ENCODE measurements around the gene GOLGA1.

The GOLGA1 gene

GRCh38 chr9:124886866-124887492, 53.9 kb downstream of the GOLGA1 start:
- peaks cover 67% of the 10 kb centered on the region for H3K36me3 ChIP-seq (ENCODE audit: control insufficient read depth, insufficient read depth, low read length)
- H3K4me3 ChIP-seq (ENCODE audit: insufficient read depth, low read depth, low read length, poor library complexity, severe bottlenecking), result no peak overlapping the region
- H3K27ac ChIP-seq (ENCODE audit: insufficient read depth, low read length, poor library complexity, severe bottlenecking), result no peak overlapping the region
- no peaks in the 10 kb centered on the region for H3K9me3 ChIP-seq (ENCODE audit: control insufficient read depth, low read length)
- H3K27me3 ChIP-seq (replicated peaks; ENCODE audit: control insufficient read depth, insufficient read depth, low read length, poor library complexity, severe bottlenecking), result no peaks in the 10 kb centered on the region
- no peaks in the 10 kb centered on the region for H3K4me1 ChIP-seq (ENCODE audit: control insufficient read depth, insufficient read depth, low read length, poor library complexity, severe bottlenecking)
- DNase-seq, result no peak

GRCh38 chr9:124886461-124886860, 54.4 kb downstream of the GOLGA1 start:
- Histone ChIP-seq H3K9me3 (ENCODE audit: control insufficient read depth, low read length) (no peaks in the 10 kb centered on the region), H3K27me3 (replicated peaks; ENCODE audit: control insufficient read depth, insufficient read depth, low read length, poor library complexity, severe bottlenecking) (no peaks in the 10 kb centered on the region), H3K27ac (ENCODE audit: insufficient read depth, low read length, poor library complexity, severe bottlenecking) (no peak overlapping the region), H3K4me3 (ENCODE audit: insufficient read depth, low read depth, low read length, poor library complexity, severe bottlenecking) (no peak overlapping the region), H3K36me3 (ENCODE audit: control insufficient read depth, insufficient read depth, low read length) (peaks cover 70% of the 10 kb centered on the region), H3K4me1 (ENCODE audit: control insufficient read depth, insufficient read depth, low read length, poor library complexity, severe bottlenecking) (no peaks in the 10 kb centered on the region)
- no peak for DNase-seq

GRCh38 chr9:124885551-124885950, 55.3 kb downstream of the GOLGA1 start:
- Histone ChIP-seq H3K27me3 (replicated peaks; ENCODE audit: control insufficient read depth, insufficient read depth, low read length, poor library complexity, severe bottlenecking) (no peaks in the 10 kb centered on the region), H3K36me3 (ENCODE audit: control insufficient read depth, insufficient read depth, low read length) (peaks cover 71% of the 10 kb centered on the region), H3K4me1 (ENCODE audit: control insufficient read depth, insufficient read depth, low read length, poor library complexity, severe bottlenecking) (no peaks in the 10 kb centered on the region), H3K4me3 (ENCODE audit: insufficient read depth, low read depth, low read length, poor library complexity, severe bottlenecking) (no peak overlapping the region), H3K9me3 (ENCODE audit: control insufficient read depth, low read length) (no peaks in the 10 kb centered on the region), H3K27ac (ENCODE audit: insufficient read depth, low read length, poor library complexity, severe bottlenecking) (no peak overlapping the region)
- DNase-seq, result no peak

GRCh38 chr9:124884376-124884775, 56.5 kb downstream of the GOLGA1 start:
- Histone ChIP-seq H3K9me3 (ENCODE audit: control insufficient read depth, low read length) (no peaks in the 10 kb centered on the region), H3K36me3 (ENCODE audit: control insufficient read depth, insufficient read depth, low read length) (peaks cover 65% of the 10 kb centered on the region), H3K4me1 (ENCODE audit: control insufficient read depth, insufficient read depth, low read length, poor library complexity, severe bottlenecking) (no peaks in the 10 kb centered on the region), H3K27me3 (replicated peaks; ENCODE audit: control insufficient read depth, insufficient read depth, low read length, poor library complexity, severe bottlenecking) (no peaks in the 10 kb centered on the region), H3K4me3 (ENCODE audit: insufficient read depth, low read depth, low read length, poor library complexity, severe bottlenecking) (no peak overlapping the region), H3K27ac (ENCODE audit: insufficient read depth, low read length, poor library complexity, severe bottlenecking) (no peak overlapping the region)
- DNase-seq, result no peak

GRCh38 chr9:124882231-124882630, 58.7 kb downstream of the GOLGA1 start:
- no peak for DNase-seq
- Histone ChIP-seq H3K4me1 (ENCODE audit: control insufficient read depth, insufficient read depth, low read length, poor library complexity, severe bottlenecking) (no peaks in the 10 kb centered on the region), H3K36me3 (ENCODE audit: control insufficient read depth, insufficient read depth, low read length) (peaks cover 65% of the 10 kb centered on the region), H3K4me3 (ENCODE audit: insufficient read depth, low read depth, low read length, poor library complexity, severe bottlenecking) (no peak overlapping the region), H3K27me3 (replicated peaks; ENCODE audit: control insufficient read depth, insufficient read depth, low read length, poor library complexity, severe bottlenecking) (no peaks in the 10 kb centered on the region), H3K27ac (ENCODE audit: insufficient read depth, low read length, poor library complexity, severe bottlenecking) (no peak overlapping the region), H3K9me3 (ENCODE audit: control insufficient read depth, low read length) (no peaks in the 10 kb centered on the region)

GRCh38 chr9:124881138-124881743, 59.6 kb downstream of the GOLGA1 start:
- Histone ChIP-seq H3K4me1 (ENCODE audit: control insufficient read depth, insufficient read depth, low read length, poor library complexity, severe bottlenecking) (no peaks in the 10 kb centered on the region), H3K27me3 (replicated peaks; ENCODE audit: control insufficient read depth, insufficient read depth, low read length, poor library complexity, severe bottlenecking) (no peaks in the 10 kb centered on the region), H3K9me3 (ENCODE audit: control insufficient read depth, low read length) (no peaks in the 10 kb centered on the region), H3K27ac (ENCODE audit: insufficient read depth, low read length, poor library complexity, severe bottlenecking) (no peak overlapping the region), H3K36me3 (ENCODE audit: control insufficient read depth, insufficient read depth, low read length) (peaks cover 65% of the 10 kb centered on the region), H3K4me3 (ENCODE audit: insufficient read depth, low read depth, low read length, poor library complexity, severe bottlenecking) (no peak overlapping the region)
- no peak for DNase-seq

GRCh38 chr9:124880501-124880900, 60.4 kb downstream of the GOLGA1 start:
- Histone ChIP-seq H3K4me1 (ENCODE audit: control insufficient read depth, insufficient read depth, low read length, poor library complexity, severe bottlenecking) (no peaks in the 10 kb centered on the region), H3K4me3 (ENCODE audit: insufficient read depth, low read depth, low read length, poor library complexity, severe bottlenecking) (no peak overlapping the region), H3K27ac (ENCODE audit: insufficient read depth, low read length, poor library complexity, severe bottlenecking) (no peak overlapping the region), H3K36me3 (ENCODE audit: control insufficient read depth, insufficient read depth, low read length) (peaks cover 66% of the 10 kb centered on the region), H3K9me3 (ENCODE audit: control insufficient read depth, low read length) (no peaks in the 10 kb centered on the region), H3K27me3 (replicated peaks; ENCODE audit: control insufficient read depth, insufficient read depth, low read length, poor library complexity, severe bottlenecking) (no peaks in the 10 kb centered on the region)
- DNase-seq, result no peak

GRCh38 chr9:124879226-124879625, 61.7 kb downstream of the GOLGA1 start:
- no peaks in the 10 kb centered on the region for H3K27me3 ChIP-seq (replicated peaks; ENCODE audit: control insufficient read depth, insufficient read depth, low read length, poor library complexity, severe bottlenecking)
- peaks cover 75% of the 10 kb centered on the region for H3K36me3 ChIP-seq (ENCODE audit: control insufficient read depth, insufficient read depth, low read length)
- H3K9me3 ChIP-seq (ENCODE audit: control insufficient read depth, low read length), result no peaks in the 10 kb centered on the region
- DNase-seq, result no peak
- no peak overlapping the region for H3K4me3 ChIP-seq (ENCODE audit: insufficient read depth, low read depth, low read length, poor library complexity, severe bottlenecking)
- H3K4me1 ChIP-seq (ENCODE audit: control insufficient read depth, insufficient read depth, low read length, poor library complexity, severe bottlenecking), result no peaks in the 10 kb centered on the region
- H3K27ac ChIP-seq (ENCODE audit: insufficient read depth, low read length, poor library complexity, severe bottlenecking), result no peak overlapping the region

GRCh38 chr9:124878518-124878917, 62.4 kb downstream of the GOLGA1 start:
- no peak for DNase-seq
- Histone ChIP-seq H3K4me3 (ENCODE audit: insufficient read depth, low read depth, low read length, poor library complexity, severe bottlenecking) (no peak overlapping the region), H3K4me1 (ENCODE audit: control insufficient read depth, insufficient read depth, low read length, poor library complexity, severe bottlenecking) (peaks cover 4% of the 10 kb centered on the region), H3K27ac (ENCODE audit: insufficient read depth, low read length, poor library complexity, severe bottlenecking) (no peak overlapping the region), H3K9me3 (ENCODE audit: control insufficient read depth, low read length) (no peaks in the 10 kb centered on the region), H3K36me3 (ENCODE audit: control insufficient read depth, insufficient read depth, low read length) (peaks cover 82% of the 10 kb centered on the region), H3K27me3 (replicated peaks; ENCODE audit: control insufficient read depth, insufficient read depth, low read length, poor library complexity, severe bottlenecking) (no peaks in the 10 kb centered on the region)

- DNase-seq, result no peak
- H3K36me3 ChIP-seq (ENCODE audit: control insufficient read depth, insufficient read depth, low read length), result peaks cover 87% of the 10 kb centered on the region
- no peak overlapping the region for H3K27ac ChIP-seq (ENCODE audit: insufficient read depth, low read length, poor library complexity, severe bottlenecking)
- H3K9me3 ChIP-seq (ENCODE audit: control insufficient read depth, low read length), result no peaks in the 10 kb centered on the region
- H3K27me3 ChIP-seq (replicated peaks; ENCODE audit: control insufficient read depth, insufficient read depth, low read length, poor library complexity, severe bottlenecking), result no peaks in the 10 kb centered on the region
- H3K4me3 ChIP-seq (ENCODE audit: insufficient read depth, low read depth, low read length, poor library complexity, severe bottlenecking), result no peak overlapping the region
- H3K4me1 ChIP-seq (ENCODE audit: control insufficient read depth, insufficient read depth, low read length, poor library complexity, severe bottlenecking), result peaks cover 8% of the 10 kb centered on the region
Observed at GRCh38 chr9:124878021-124878420, 62.9 kb downstream of the GOLGA1 start.
